H1 (cell line): ENCODE measurements around the gene FXR2. TPM values are rescaled to one million over a fixed set of nuclear protein-coding genes. Genes with fewer than 3 reads are reported as not detected.

ENCODE experiments used
- CTCF ChIA-PET: fragments of 300-600 bp; sonication (Branson Sonifier 250); formaldehyde crosslinking; loops from one replicate; lab custom pipeline; 2021; ENCODE audit not compliant: partially characterized antibody; lab: Charles Lee
- POLR2A ChIA-PET: fragments of 300-600 bp; sonication (Branson Sonifier 250); formaldehyde crosslinking; loops from one replicate; lab custom pipeline; 2021; ENCODE audit warnings: inconsistent platforms; ENCODE audit not compliant: partially characterized antibody; lab: Charles Lee
- DNase-seq, 2 experiments: peaks; one replicate each; pipeline versions ENCODE4 v3.0.0 to v3.0.0-alpha.2; 2010 to 2022; ENCODE audit warnings: low spot score in 2 of 2, low read depth in 1 of 2, mixed read lengths in 1 of 2
- FAIRE-seq: peaks from 2 replicates; lab custom pipeline; 2011; peaks lifted over from hg19 to GRCh38; lab: Jason Lieb, UNC
- H2AFZ ChIP-seq: 2 replicates; pipeline ENCODE4 v1.8.1; 2012; ENCODE audit warnings: low read length, inconsistent platforms
- H2AK5ac ChIP-seq: 2 replicates; pipeline ENCODE4 v1.6.1; 2013; ENCODE audit warnings: low read depth, low read length
- H2BK120ac ChIP-seq: replicated peaks from 2 replicates; pipeline ENCODE3; 2013; ENCODE audit warnings: low read depth, low read length, inconsistent platforms
- H2BK12ac ChIP-seq: 2 replicates; pipeline ENCODE4 v1.6.1; 2013; ENCODE audit warnings: low read depth, low read length
- H2BK15ac ChIP-seq: 2 replicates; pipeline ENCODE4 v1.6.1; 2013; ENCODE audit warnings: low read length
- H2BK20ac ChIP-seq: 2 replicates; pipeline ENCODE4 v1.6.1; 2013; ENCODE audit warnings: low read length
- H2BK5ac ChIP-seq: 2 replicates; pipeline ENCODE4 v1.6.1; 2013; ENCODE audit warnings: low read depth, low read length
- H3K14ac ChIP-seq: 2 replicates; pipeline ENCODE4 v1.6.1; 2013; ENCODE audit warnings: inconsistent platforms; ENCODE audit not compliant: insufficient read length
- H3K18ac ChIP-seq: 2 replicates; pipeline ENCODE4 v1.6.1; 2013; ENCODE audit warnings: low read length; ENCODE audit errors: extremely low read depth
- H3K23ac ChIP-seq: 2 replicates; pipeline ENCODE4 v1.6.1; 2013; ENCODE audit warnings: inconsistent platforms; ENCODE audit not compliant: insufficient read length
- H3K23me2 ChIP-seq: 2 replicates; pipeline ENCODE4 v1.6.1; 2013; ENCODE audit warnings: low read depth, low read length
- H3K27ac ChIP-seq: 2 replicates; pipeline ENCODE4 v1.6.1; 2011; ENCODE audit warnings: low read depth, low read length, inconsistent platforms
- H3K27me3 ChIP-seq, 4 experiments: replicated peaks in 1 of 4; 1 replicate in 1 of 4; 2 replicates in 3 of 4; pipeline versions ENCODE4 v1.6.1 to v1.8.1; 2011 to 2013; ENCODE audit warnings: low read length in 3 of 4, mild to moderate bottlenecking in 3 of 4, inconsistent platforms in 2 of 4, mixed read lengths in 2 of 4, moderate library complexity in 1 of 4; ENCODE audit not compliant: control insufficient read depth in 3 of 4, insufficient read depth in 3 of 4; ENCODE audit errors: extremely low read depth in 1 of 4
- H3K36me3 ChIP-seq, 4 experiments: 2 replicates each; pipeline versions ENCODE4 v1.6.1 to v1.8.1; 2011 to 2013; ENCODE audit warnings: mild to moderate bottlenecking in 4 of 4, low read length in 3 of 4, moderate library complexity in 2 of 4, control low read depth in 1 of 4, inconsistent platforms in 1 of 4; ENCODE audit not compliant: insufficient read depth in 4 of 4, control insufficient read depth in 2 of 4
- H3K4ac ChIP-seq: replicated peaks from 2 replicates; pipeline ENCODE3; 2013; ENCODE audit warnings: low read length, low read depth, mixed read lengths, inconsistent platforms; ENCODE audit not compliant: insufficient read length
- H3K4me1 ChIP-seq, 4 experiments: replicated peaks in 1 of 4; 1 replicate in 1 of 4; 2 replicates in 3 of 4; pipeline versions ENCODE4 v1.6.1 to v1.8.1; 2011 to 2013; ENCODE audit warnings: low read length in 3 of 4, inconsistent platforms in 2 of 4, mixed read lengths in 1 of 4; ENCODE audit not compliant: insufficient read depth in 4 of 4, control insufficient read depth in 3 of 4
- H3K4me2 ChIP-seq, 2 experiments: 2 replicates each; pipeline versions ENCODE4 v1.6.1 to v1.8.1; 2011 to 2013; ENCODE audit warnings: low read depth in 2 of 2, low read length in 2 of 2, control low read depth in 1 of 2, inconsistent platforms in 1 of 2, mild to moderate bottlenecking in 1 of 2; ENCODE audit not compliant: insufficient read depth in 1 of 2
- H3K4me3 ChIP-seq, 4 experiments: fragments of 200-600, 300-600 bp in 1 of 4; sonication (generic), shearing (Covaris generic), sonication (Bioruptor Twin) in 1 of 4; 2 replicates each; pipeline versions ENCODE4 v1.5.1 to v1.8.1; 2011 to 2016; ENCODE audit warnings: low read length in 4 of 4, low read depth in 3 of 4, control low read depth in 2 of 4, inconsistent platforms in 2 of 4, mild to moderate bottlenecking in 2 of 4, mixed read lengths in 1 of 4, moderate library complexity in 1 of 4; ENCODE audit not compliant: insufficient read depth in 2 of 4; ENCODE audit errors: extremely low read depth in 1 of 4
- H3K56ac ChIP-seq: replicated peaks from 2 replicates; pipeline ENCODE3; 2013; ENCODE audit warnings: low read depth, mild to moderate bottlenecking, mixed read lengths, low read length, inconsistent platforms; ENCODE audit not compliant: insufficient read length
- H3K79me1 ChIP-seq: 2 replicates; pipeline ENCODE4 v1.6.1; 2013; ENCODE audit warnings: low read depth, low read length, control low read depth
- H3K79me2 ChIP-seq, 2 experiments: 2 replicates each; pipeline versions ENCODE4 v1.6.1 to v1.8.1; 2012 to 2013; ENCODE audit warnings: low read length in 2 of 2, mild to moderate bottlenecking in 2 of 2, inconsistent platforms in 1 of 2; ENCODE audit not compliant: insufficient read depth in 2 of 2, control insufficient read depth in 1 of 2
- H3K9ac ChIP-seq, 4 experiments: replicated peaks in 1 of 4; 1 replicate in 1 of 4; 2 replicates in 3 of 4; pipeline versions ENCODE4 v1.6.1 to v1.8.1; 2011 to 2013; ENCODE audit warnings: low read depth in 3 of 4, low read length in 3 of 4, control low read depth in 2 of 4, mild to moderate bottlenecking in 2 of 4, moderate library complexity in 2 of 4, inconsistent platforms in 1 of 4; ENCODE audit errors: extremely low read depth in 1 of 4
- H3K9me3 ChIP-seq, 2 experiments: 2 replicates each; pipeline versions ENCODE4 v1.6.1 to v1.8.1; 2012 to 2013; ENCODE audit warnings: mild to moderate bottlenecking in 2 of 2, moderate library complexity in 2 of 2, control low read depth in 1 of 2, inconsistent platforms in 1 of 2, low read depth in 1 of 2, low read length in 1 of 2, mixed read lengths in 1 of 2; ENCODE audit not compliant: insufficient read depth in 2 of 2
- H4K20me1 ChIP-seq, 2 experiments: replicated peaks in 1 of 2; 2 replicates each; pipeline versions ENCODE3 to v1.8.1; 2011 to 2013; ENCODE audit warnings: inconsistent platforms in 2 of 2, low read length in 2 of 2, mild to moderate bottlenecking in 1 of 2; ENCODE audit not compliant: insufficient read depth in 2 of 2, control insufficient read depth in 1 of 2
- H4K5ac ChIP-seq: 2 replicates; pipeline ENCODE4 v1.6.1; 2013; ENCODE audit warnings: low read length, low read depth, mixed read lengths, inconsistent platforms; ENCODE audit not compliant: insufficient read length
- H4K8ac ChIP-seq: 2 replicates; pipeline ENCODE4 v1.8.0; 2013; ENCODE audit warnings: mild to moderate bottlenecking, moderate library complexity, low read length, inconsistent platforms; ENCODE audit not compliant: insufficient read depth; ENCODE audit errors: extremely low read depth
- H4K91ac ChIP-seq: replicated peaks from 2 replicates; pipeline ENCODE3; 2013; ENCODE audit warnings: low read length, mixed read lengths, inconsistent platforms; ENCODE audit not compliant: insufficient read length
- BRCA1 ChIP-seq: IDR thresholded peaks from 2 replicates; pipeline ENCODE4 v1.6.1; 2012; ENCODE audit warnings: low read depth, low read length, improper control_type of control experiment
- EP300 ChIP-seq, 2 experiments: IDR thresholded peaks; 1 replicate in 1 of 2; 2 replicates in 1 of 2; pipeline ENCODE4 v1.6.1; 2011 to 2012; ENCODE audit warnings: low read depth in 2 of 2, low read length in 2 of 2, mild to moderate bottlenecking in 2 of 2, borderline replicate concordance in 1 of 2, inconsistent platforms in 1 of 2, moderate library complexity in 1 of 2
- GABPA ChIP-seq: IDR thresholded peaks from 2 replicates; pipeline ENCODE4 v1.6.1; 2011; ENCODE audit warnings: mild to moderate bottlenecking, low read length, moderate library complexity, borderline replicate concordance; ENCODE audit not compliant: insufficient read depth
- GTF2F1 ChIP-seq: IDR thresholded peaks from 2 replicates; pipeline ENCODE4 v1.6.1; 2012; ENCODE audit warnings: low read depth, low read length, improper control_type of control experiment, borderline replicate concordance
- HDAC2 ChIP-seq, 2 experiments: fragments of 300-600 bp in 1 of 2; sonication (generic) in 1 of 2; IDR thresholded peaks; 2 replicates each; pipeline ENCODE4 v1.6.1; 2011 to 2012; ENCODE audit warnings: low read depth in 2 of 2, low read length in 2 of 2, mild to moderate bottlenecking in 2 of 2, moderate library complexity in 2 of 2, borderline replicate concordance in 1 of 2, inconsistent platforms in 1 of 2
- MAFK ChIP-seq: IDR thresholded peaks from 2 replicates; pipeline ENCODE4 v1.6.1; 2012; ENCODE audit warnings: low read depth, mild to moderate bottlenecking, improper control_type of control experiment, low read length
- PHF8 ChIP-seq: fragments of 200-600 bp; sonication (generic); conservative IDR thresholded peaks from 2 replicates; pipeline ENCODE4 v1.7.1; 2012; ENCODE audit warnings: low read depth, mild to moderate bottlenecking, inconsistent platforms, low read length, moderate library complexity
- SAP30 ChIP-seq: fragments of 300-600 bp; sonication (generic); IDR thresholded peaks from 2 replicates; pipeline ENCODE4 v1.7.1; 2012; ENCODE audit warnings: low read length, moderate library complexity, mild to moderate bottlenecking, inconsistent platforms; ENCODE audit not compliant: insufficient read depth, insufficient replicate concordance
- SP2 ChIP-seq: IDR thresholded peaks from 2 replicates; pipeline ENCODE4 v1.6.1; 2012; ENCODE audit warnings: mild to moderate bottlenecking, low read length, inconsistent platforms
- SRF ChIP-seq: IDR thresholded peaks from 2 replicates; pipeline ENCODE4 v1.6.1; 2011; ENCODE audit warnings: mild to moderate bottlenecking, low read depth, low read length, moderate library complexity
- TBP ChIP-seq: IDR thresholded peaks from 2 replicates; pipeline ENCODE4 v1.6.1; 2011; ENCODE audit warnings: low read depth, low read length, improper control_type of control experiment
- TCF12 ChIP-seq: IDR thresholded peaks from 2 replicates; pipeline ENCODE4 v1.6.1; 2011; ENCODE audit warnings: low read depth, mild to moderate bottlenecking, low read length
- WGBS, 2 experiments: shearing (Covaris generic) in 1 of 2; methylation state at CpG; one replicate each; pipeline versions ENCODE4 v1.1.6 to v1.1.7; 2013 to 2015; ENCODE audit warnings: low lambda C conversion rate in 2 of 2, mixed read lengths in 2 of 2, inconsistent platforms in 1 of 2, low coverage in 1 of 2, missing lambda C conversion rate in 1 of 2; ENCODE audit not compliant: insufficient replicate concordance in 2 of 2, insufficient coverage in 1 of 2, insufficient read length in 1 of 2; ENCODE audit errors: extremely low coverage in 1 of 2, missing lambda C conversion rate in 1 of 2; 5-methylcytosine and 5-hydroxymethylcytosine counted together
- polyA plus RNA-seq, 7 experiments: library from polyadenylated mRNA; depleted of rRNA in 3 of 7; stranded (reverse) in 5 of 7; unstranded in 2 of 7; fragments of >200 nt in 5 of 7; fragments of 200-250 nt in 2 of 7; gene quantifications; 1 replicate in 5 of 7; 2 replicates in 1 of 7; 4 replicates in 1 of 7; pipeline versions ENCODE4 v1.2.1 to v1.2.3, GENCODE V29; 2011 to 2013; ENCODE audit warnings: missing spikeins in 2 of 7, mixed read lengths in 2 of 7
- total RNA-seq: library from RNA; stranded (reverse); fragmentation: NEBNext Ultra II Directional; extraction: Animal tissue kit (Norgen Biotek cat#: 25700); gene quantifications from 2 replicates; pipeline ENCODE4 v1.2.1, GENCODE V29; 2021

FXR2 gene
- total and polyA plus RNA-seq, 2 of the 8 experiments (the other 6 are each of a cell fraction or from before 2014, with no cell fraction given): 26.2 to 44.0 TPM

GRCh38 chr17:7572338-7572587 is 42.4 kb downstream of the FXR2 start:
- H2BK20ac ChIP-seq: no peak overlapping the region
- H2AFZ ChIP-seq: no peak overlapping the region
- H3K9ac ChIP-seq: peak overlapping the region; percentile 75 to 99 (median 79)
- peaks cover 23 to 29% of the 10 kb centered on the region in 2 experiments for H4K20me1 ChIP-seq
- peak overlapping the region; percentile 60 to 87 (median 72) for H3K4me3 ChIP-seq
- H3K27ac ChIP-seq: peak overlapping the region; percentile 84
- peaks cover 6% of the 10 kb centered on the region for H3K79me1 ChIP-seq
- H3K9me3 ChIP-seq: no peaks in the 10 kb centered on the region
- H4K5ac ChIP-seq: peak overlapping the region; percentile 93
- peak overlapping the region; percentile 84 to 97 for H3K4me2 ChIP-seq
- peak overlapping the region; percentile 90 for H4K91ac ChIP-seq
- peak overlapping the region; percentile 97; the same call in 1 of the 2 replicates for H2BK15ac ChIP-seq
- H3K18ac ChIP-seq: peak overlapping the region; percentile 91
- peaks cover 4% of the 10 kb centered on the region for H3K23me2 ChIP-seq
- H3K27me3 ChIP-seq: no peaks in the 10 kb centered on the region
- peaks cover 42 to 67% (median 61%) of the 10 kb centered on the region in 4 experiments for H3K36me3 ChIP-seq
- H3K4ac ChIP-seq: peak overlapping the region; percentile 97
- H3K4me1 ChIP-seq: peaks cover 4 to 10% (median 6%) of the 10 kb centered on the region in 4 experiments
- DNase-seq (no peak), FAIRE-seq (peak; percentile 86)
- H2AK5ac ChIP-seq: peak overlapping the region; percentile 96
- WGBS, 2 experiments: 4% methylated on average over 11 of the region's 11 CpGs; no CpG with 5 or more reads in 1 of the 2 experiments
- no peak overlapping the region for H3K23ac ChIP-seq
- H3K79me2 ChIP-seq: peaks cover 23 to 39% of the 10 kb centered on the region in 2 experiments
- H2BK12ac ChIP-seq: peak overlapping the region; percentile 77; the same call in 1 of the 2 replicates
- POLR2A ChIA-PET: interaction anchor here (0.8 to 37.5 kb wide), 17 partner anchors 9 to 321 kb away, joined by 3 to 1144 read pairs (median 4); partner anchors contain the start of genes ATP1B2, CD68, CTDNEP1 and MPDU1
- no peak overlapping the region for H3K14ac ChIP-seq
- CTCF ChIA-PET: interaction anchor here (0.5 to 4.5 kb wide), 6 partner anchors 12 to 671 kb away, joined by 3 to 33 read pairs (median 3); partner anchors contain the start of gene SENP3
- H3K56ac ChIP-seq: peak overlapping the region; percentile 67
- peak overlapping the region; percentile 59 for H2BK120ac ChIP-seq
- peak overlapping the region; percentile 99 for H2BK5ac ChIP-seq
- H4K8ac ChIP-seq: peak overlapping the region; percentile 79; the same call in 1 of the 2 replicates
- TF ChIP-seq EP300 (IDR thresholded peaks at IDR 0.05; ENCODE audit: borderline replicate concordance in 1 of 2, low read depth in 2 of 2, low read length in 2 of 2): no peak
- no peak for TF ChIP-seq BRCA1
- no peak for TF ChIP-seq SRF
- no peak for TF ChIP-seq MAFK
- TF ChIP-seq TBP: no peak
- TF ChIP-seq SAP30: no peak
- TF ChIP-seq GABPA: no peak
- TF ChIP-seq GTF2F1: no peak
- no peak; the same call in 1 of the 2 replicates for TF ChIP-seq PHF8
- no peak for TF ChIP-seq SP2
- no peak for TF ChIP-seq HDAC2 (IDR thresholded peaks at IDR 0.05; ENCODE audit: borderline replicate concordance in 1 of 2, low read depth in 2 of 2, low read length in 2 of 2)
- TF ChIP-seq TCF12: no peak
